Progenitor cell of endocrine pancreas (in vitro differentiated cells): ENCODE data around the gene CERT1. TPM values are rescaled to one million over a fixed set of nuclear protein-coding genes. Genes with fewer than 3 reads are reported as not detected.
"Not testable (repeated sequence)": the region's sequence is repeated elsewhere in the genome, so short reads cannot be mapped to it uniquely, and the experiment has no call there.

Source experiments
- DNase-seq: peaks from one replicate; pipeline ENCODE4 v3.0.0; 2021; ENCODE audit warnings: low spot score; ENCODE audit not compliant: unreplicated experiment
- H3K27ac Mint-ChIP-seq: 2 replicates; pipeline ENCODE4 v1.8.0; 2021; ENCODE audit warnings: mild to moderate bottlenecking, moderate library complexity, mixed read lengths
- H3K27me3 Mint-ChIP-seq: 2 replicates; pipeline ENCODE4 v1.8.0; 2021; ENCODE audit warnings: mixed read lengths
- H3K36me3 Mint-ChIP-seq: 2 replicates; pipeline ENCODE4 v1.8.0; 2022; ENCODE audit warnings: mixed read lengths; ENCODE audit not compliant: insufficient read depth
- H3K4me1 Mint-ChIP-seq: 2 replicates; pipeline ENCODE4 v1.8.0; 2021; ENCODE audit warnings: low read depth, mixed read lengths
- H3K4me3 Mint-ChIP-seq: 2 replicates; pipeline ENCODE4 v1.8.0; 2021; ENCODE audit warnings: low read depth, mild to moderate bottlenecking, moderate library complexity, mixed read lengths
- H3K9me3 Mint-ChIP-seq: 2 replicates; pipeline ENCODE4 v1.8.0; 2021; ENCODE audit warnings: low read depth, mixed read lengths
- total RNA-seq: library from RNA; stranded (reverse); gene quantifications from 2 replicates; pipeline ENCODE4 v1.2.1, GENCODE V29; 2021
- TF ChIP-seq, protein P1 (sequence below): fragments of 200-600 bp; sonication (generic); IDR thresholded peaks from one replicate; pipeline ENCODE4 v1.5.0; 2021; ENCODE audit warnings: antibody characterized with exemption, mild to moderate bottlenecking; ENCODE audit not compliant: unreplicated experiment

Gene CERT1
- total RNA-seq, 1 donor from 2014 or later, result 50.8 TPM

DNA sequence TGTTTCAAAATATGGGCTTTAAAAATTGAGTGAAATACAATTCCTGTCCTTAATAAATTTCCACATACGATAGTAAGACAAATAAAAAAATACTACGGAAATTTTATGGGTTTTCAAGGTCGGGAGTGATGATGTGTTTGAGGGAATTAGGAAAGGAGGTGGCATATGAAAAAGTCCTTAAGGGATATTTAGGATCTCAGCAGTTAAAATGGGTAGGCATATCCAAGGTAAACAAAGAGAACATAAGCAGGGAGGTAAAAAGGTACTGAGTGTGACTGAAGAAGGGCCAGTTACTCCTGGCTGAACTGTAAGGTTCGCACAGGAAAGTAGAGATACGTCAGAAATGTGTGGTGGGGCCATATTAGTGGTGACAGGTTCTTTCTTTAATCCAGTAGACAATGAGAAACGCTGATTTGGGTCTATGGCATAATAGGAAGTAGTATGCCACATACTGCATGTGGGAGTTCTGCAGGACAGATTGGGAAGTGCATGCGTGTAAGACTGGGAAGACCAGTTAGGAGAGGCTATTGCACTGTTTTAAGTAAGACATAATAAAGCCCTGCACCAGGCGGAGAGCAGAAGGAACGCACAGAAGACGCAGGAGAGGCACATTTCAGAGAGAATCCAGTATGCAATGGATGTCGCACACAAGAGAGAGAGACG lies 175.3 kb downstream of the CERT1 start:
- Mint-ChIP-seq H3K27me3 (no peaks in the 10 kb centered on the region), H3K9me3 (no peaks in the 10 kb centered on the region)
- DNase-seq, result no peak

DNA sequence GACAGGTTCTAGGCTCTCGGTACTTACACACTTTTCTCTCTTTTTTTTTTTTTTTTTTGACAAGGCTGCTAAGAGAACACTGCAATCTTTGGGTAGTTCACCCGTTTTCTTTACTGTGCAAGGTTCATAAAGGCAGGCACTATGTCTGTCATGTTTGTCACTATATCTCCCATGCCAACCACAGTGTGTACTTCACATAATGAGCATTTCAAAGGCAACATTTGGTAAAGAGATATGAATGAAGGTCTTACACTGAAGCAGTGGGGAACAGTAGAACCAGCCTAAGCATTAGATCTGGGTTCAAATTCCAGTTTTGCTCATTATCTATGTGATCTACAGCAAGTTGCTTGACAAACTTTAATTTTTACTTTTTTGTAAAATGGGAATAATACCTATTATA lies 175.9 kb downstream of the CERT1 start:
- Mint-ChIP-seq H3K27ac (no peak overlapping the region), H3K36me3 (no peaks in the 10 kb centered on the region), H3K9me3 (no peaks in the 10 kb centered on the region), H3K4me1 (peaks cover 30% of the 10 kb centered on the region), H3K4me3 (no peak overlapping the region), H3K27me3 (no peaks in the 10 kb centered on the region)
- TF ChIP-seq, protein P1, sequence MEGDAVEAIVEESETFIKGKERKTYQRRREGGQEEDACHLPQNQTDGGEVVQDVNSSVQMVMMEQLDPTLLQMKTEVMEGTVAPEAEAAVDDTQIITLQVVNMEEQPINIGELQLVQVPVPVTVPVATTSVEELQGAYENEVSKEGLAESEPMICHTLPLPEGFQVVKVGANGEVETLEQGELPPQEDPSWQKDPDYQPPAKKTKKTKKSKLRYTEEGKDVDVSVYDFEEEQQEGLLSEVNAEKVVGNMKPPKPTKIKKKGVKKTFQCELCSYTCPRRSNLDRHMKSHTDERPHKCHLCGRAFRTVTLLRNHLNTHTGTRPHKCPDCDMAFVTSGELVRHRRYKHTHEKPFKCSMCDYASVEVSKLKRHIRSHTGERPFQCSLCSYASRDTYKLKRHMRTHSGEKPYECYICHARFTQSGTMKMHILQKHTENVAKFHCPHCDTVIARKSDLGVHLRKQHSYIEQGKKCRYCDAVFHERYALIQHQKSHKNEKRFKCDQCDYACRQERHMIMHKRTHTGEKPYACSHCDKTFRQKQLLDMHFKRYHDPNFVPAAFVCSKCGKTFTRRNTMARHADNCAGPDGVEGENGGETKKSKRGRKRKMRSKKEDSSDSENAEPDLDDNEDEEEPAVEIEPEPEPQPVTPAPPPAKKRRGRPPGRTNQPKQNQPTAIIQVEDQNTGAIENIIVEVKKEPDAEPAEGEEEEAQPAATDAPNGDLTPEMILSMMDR, result no peak
- DNase-seq, result no peak

More for the DNA sequence above, 175.3 kb downstream of the CERT1 start:
- H3K4me1 Mint-ChIP-seq, result peaks cover 34% of the 10 kb centered on the region
- TF ChIP-seq, protein P1, result peak; percentile 51
- no peak overlapping the region for H3K4me3 Mint-ChIP-seq
- no peaks in the 10 kb centered on the region for H3K36me3 Mint-ChIP-seq
- H3K27ac Mint-ChIP-seq, result no peak overlapping the region

DNA sequence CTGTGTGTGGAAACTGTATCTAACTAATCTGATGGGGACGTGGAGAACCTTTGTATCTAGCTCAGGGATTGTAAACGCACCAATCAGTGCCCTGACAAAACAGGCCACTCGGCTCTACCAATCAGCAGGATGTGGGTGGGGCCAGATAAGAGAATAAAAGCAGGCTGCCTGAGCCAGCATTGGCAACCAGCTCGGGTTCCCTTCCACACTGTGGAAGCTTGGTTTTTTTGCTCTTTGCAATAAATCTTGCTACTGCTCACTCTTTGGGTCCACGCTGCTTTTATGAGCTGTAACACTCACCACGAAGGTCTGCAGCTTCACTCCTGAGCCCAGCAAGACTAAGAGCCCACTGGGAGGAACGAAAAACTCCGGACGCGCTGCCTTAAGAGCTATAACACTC lies 177.0 kb downstream of the CERT1 start:
- not testable (repeated sequence) for H3K27ac Mint-ChIP-seq, DNase-seq, H3K9me3 Mint-ChIP-seq, H3K4me3 Mint-ChIP-seq, H3K36me3 Mint-ChIP-seq, H3K27me3 Mint-ChIP-seq
- H3K4me1 Mint-ChIP-seq, result peaks cover 21% of the 10 kb centered on the region

DNA sequence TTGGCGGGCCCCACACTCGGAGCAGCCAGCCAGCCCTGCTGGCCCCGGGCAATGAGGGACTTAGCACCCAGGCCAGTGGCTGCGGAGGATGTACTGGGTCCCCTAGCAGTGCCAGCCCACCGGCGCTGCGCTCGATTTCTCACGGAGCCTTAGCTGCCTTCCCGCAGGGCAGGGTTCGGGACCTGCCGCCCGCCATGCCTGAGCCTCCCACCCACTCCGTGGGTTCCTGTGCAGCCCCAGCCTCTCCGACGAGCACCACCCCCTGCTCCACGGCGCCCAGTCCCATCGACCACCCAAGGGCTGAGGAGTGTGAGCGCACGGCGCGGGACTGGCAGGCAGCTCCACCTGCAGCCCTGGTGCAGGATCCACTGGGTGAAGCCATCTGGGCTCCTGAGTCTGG lies 177.7 kb downstream of the CERT1 start:
- not testable (repeated sequence) for DNase-seq, H3K27me3 Mint-ChIP-seq, H3K4me3 Mint-ChIP-seq, H3K27ac Mint-ChIP-seq, H3K36me3 Mint-ChIP-seq, H3K9me3 Mint-ChIP-seq
- H3K4me1 Mint-ChIP-seq, result peaks cover 19% of the 10 kb centered on the region

DNA sequence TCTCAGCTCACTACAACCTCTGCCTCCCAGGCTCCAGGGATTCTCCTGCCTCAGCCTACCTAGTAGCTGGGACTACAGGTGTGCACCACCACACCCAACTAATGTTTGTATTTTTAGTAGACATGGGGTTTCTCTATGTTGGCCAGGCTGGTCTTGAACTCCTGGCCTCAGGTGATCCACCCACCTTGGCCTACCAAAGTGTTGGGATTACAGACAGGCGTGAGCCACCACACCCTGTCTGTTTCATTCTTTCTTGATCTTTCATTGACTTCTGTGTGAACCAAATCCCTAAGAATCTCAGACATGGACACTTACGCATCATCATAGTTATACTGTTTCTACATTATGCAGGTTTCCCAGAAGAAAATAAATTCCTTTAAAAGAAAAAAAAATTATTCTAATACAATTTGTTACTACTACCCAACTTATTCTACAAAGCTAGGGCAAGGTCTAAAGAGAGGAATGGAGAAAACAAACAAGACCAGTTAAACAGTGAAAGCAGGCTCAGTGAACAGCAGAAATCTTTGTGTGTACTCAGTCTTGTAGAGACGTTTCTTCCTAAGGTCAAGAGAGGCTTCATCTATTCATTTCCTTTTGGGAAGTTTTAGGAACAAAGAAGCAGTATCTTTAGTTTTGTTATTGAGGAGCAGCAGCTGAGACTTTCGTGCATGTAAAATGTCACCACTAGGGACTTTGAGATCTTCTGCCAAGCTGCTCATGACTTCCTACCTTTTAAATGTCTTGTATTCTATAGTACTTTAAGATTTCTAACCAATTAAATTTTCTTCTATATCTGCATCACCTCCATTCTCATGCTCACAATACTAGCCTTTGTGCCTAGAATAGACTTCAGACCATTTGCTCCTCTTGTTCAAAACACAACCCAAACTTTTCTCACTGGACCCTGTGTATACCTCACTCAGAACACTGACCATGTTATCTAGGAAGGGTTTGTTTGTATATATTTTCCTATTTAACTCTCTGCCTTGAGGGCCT lies 180.0 kb downstream of the CERT1 start:
- Mint-ChIP-seq H3K36me3 (no peaks in the 10 kb centered on the region), H3K4me3 (no peak overlapping the region), H3K4me1 (peaks cover 7% of the 10 kb centered on the region), H3K9me3 (no peaks in the 10 kb centered on the region), H3K27ac (no peak overlapping the region), H3K27me3 (no peaks in the 10 kb centered on the region)
- DNase-seq, result no peak
- TF ChIP-seq, protein P1, result peak; percentile 30

DNA sequence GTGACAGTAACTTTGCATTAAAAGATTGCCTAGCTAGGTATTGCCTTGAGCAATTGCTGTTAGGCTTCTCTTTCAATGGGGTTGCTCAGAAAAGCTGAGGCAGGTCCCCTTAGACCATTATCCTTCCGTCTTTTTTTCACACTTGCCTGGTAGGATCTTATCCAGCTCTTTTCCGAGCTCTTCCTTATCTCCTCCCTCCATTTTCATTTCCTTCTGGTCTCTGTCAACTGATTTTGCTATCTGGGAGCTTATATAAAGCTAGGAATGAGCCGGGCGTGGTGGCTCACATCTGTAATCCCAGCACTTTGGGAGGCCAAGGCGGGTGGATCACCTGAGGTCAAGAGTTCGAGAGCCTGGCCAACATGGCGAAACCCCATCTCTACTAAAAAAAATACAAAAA lies 181.0 kb downstream of the CERT1 start:
- DNase-seq, result no peak
- peaks cover 7% of the 10 kb centered on the region for H3K4me1 Mint-ChIP-seq

More for the DNA sequence above, 181.0 kb downstream of the CERT1 start:
- no peak overlapping the region for H3K4me3 Mint-ChIP-seq
- H3K9me3 Mint-ChIP-seq, result no peaks in the 10 kb centered on the region
- H3K27me3 Mint-ChIP-seq, result no peaks in the 10 kb centered on the region
- TF ChIP-seq, protein P1, result no peak
- no peaks in the 10 kb centered on the region for H3K36me3 Mint-ChIP-seq
- H3K27ac Mint-ChIP-seq, result no peak overlapping the region
